OCI-LY3 (cell line): ENCODE measurements around the gene GPBAR1.

Experiments
- EZH2phosphoT487 ChIP-seq: fragments of 200-600 bp; shearing (Covaris generic); IDR thresholded peaks from 2 replicates; pipeline ENCODE4 v1.6.1; 2018; ENCODE audit warnings: antibody characterized with exemption, mixed run types, low read depth
- TF ChIP-seq, protein P1 (sequence below): fragments of 200-600, 300-600 bp; sonication (generic); IDR thresholded peaks from 2 replicates; pipeline ENCODE4 v1.5.1; 2014; ENCODE audit warnings: antibody characterized with exemption, low read length, low read depth

- TF ChIP-seq, protein P1, sequence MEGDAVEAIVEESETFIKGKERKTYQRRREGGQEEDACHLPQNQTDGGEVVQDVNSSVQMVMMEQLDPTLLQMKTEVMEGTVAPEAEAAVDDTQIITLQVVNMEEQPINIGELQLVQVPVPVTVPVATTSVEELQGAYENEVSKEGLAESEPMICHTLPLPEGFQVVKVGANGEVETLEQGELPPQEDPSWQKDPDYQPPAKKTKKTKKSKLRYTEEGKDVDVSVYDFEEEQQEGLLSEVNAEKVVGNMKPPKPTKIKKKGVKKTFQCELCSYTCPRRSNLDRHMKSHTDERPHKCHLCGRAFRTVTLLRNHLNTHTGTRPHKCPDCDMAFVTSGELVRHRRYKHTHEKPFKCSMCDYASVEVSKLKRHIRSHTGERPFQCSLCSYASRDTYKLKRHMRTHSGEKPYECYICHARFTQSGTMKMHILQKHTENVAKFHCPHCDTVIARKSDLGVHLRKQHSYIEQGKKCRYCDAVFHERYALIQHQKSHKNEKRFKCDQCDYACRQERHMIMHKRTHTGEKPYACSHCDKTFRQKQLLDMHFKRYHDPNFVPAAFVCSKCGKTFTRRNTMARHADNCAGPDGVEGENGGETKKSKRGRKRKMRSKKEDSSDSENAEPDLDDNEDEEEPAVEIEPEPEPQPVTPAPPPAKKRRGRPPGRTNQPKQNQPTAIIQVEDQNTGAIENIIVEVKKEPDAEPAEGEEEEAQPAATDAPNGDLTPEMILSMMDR = no peak
- TF ChIP-seq EZH2phosphoT487 = no peak
Measured at GRCh38 chr2:218260166-218260565, 649 bp upstream of the GPBAR1 start.
